GM18873 (cell line): Measurements from ENCODE around the gene ARID5B.

ENCODE experiments used
- ATAC-seq: cut with Tn5 transposase; IDR thresholded peaks from one replicate; pipeline ENCODE4 v1.9.1; 2021; ENCODE audit warnings: mild to moderate bottlenecking, moderate library complexity, moderate number of reproducible peaks; ENCODE audit not compliant: unreplicated experiment, low FRiP score

ARID5B gene

GRCh38 chr10:61887772-61888171 is 13.7 kb upstream of the ARID5B start:
- ATAC-seq: no peak

GRCh38 chr10:61888744-61889143 is 12.8 kb upstream of the ARID5B start:
- no peak for ATAC-seq

- ATAC-seq: no peak
These were observed 11.1 kb upstream of the ARID5B start for GRCh38 chr10:61890430-61890829.

GRCh38 chr10:61890881-61891409 is 10.6 kb upstream of the ARID5B start:
- no peak for ATAC-seq

- no peak for ATAC-seq
These were observed 9.5 kb upstream of the ARID5B start for GRCh38 chr10:61891906-61892585.

- ATAC-seq: no peak
These were observed 8.5 kb upstream of the ARID5B start for GRCh38 chr10:61892961-61893360.

GRCh38 chr10:61894133-61894532 is 7.4 kb upstream of the ARID5B start:
- ATAC-seq: no peak

GRCh38 chr10:61895898-61896600 is 5.5 kb upstream of the ARID5B start:
- no peak for ATAC-seq

GRCh38 chr10:61896854-61897661 is 4.4 kb upstream of the ARID5B start:
- peak; percentile 65 for ATAC-seq

GRCh38 chr10:61897671-61898434 is 3.6 kb upstream of the ARID5B start:
- no peak for ATAC-seq

GRCh38 chr10:61898435-61898778 is 3.1 kb upstream of the ARID5B start:
- ATAC-seq: no peak

- ATAC-seq: no peak
These were observed 2.4 kb upstream of the ARID5B start for GRCh38 chr10:61899069-61899531.

- ATAC-seq: no peak
These were observed 1.9 kb upstream of the ARID5B start for GRCh38 chr10:61899663-61899996.

- peak; percentile 38 for ATAC-seq
These were observed 1.3 kb upstream of the ARID5B start for GRCh38 chr10:61899997-61900828.

GRCh38 chr10:61901829-61902444 is 438 bp downstream of the ARID5B start:
- no peak for ATAC-seq

- ATAC-seq: no peak
These were observed 1.1 kb downstream of the ARID5B start for GRCh38 chr10:61902445-61903220.

- ATAC-seq: peak; percentile 46
These were observed 1.9 kb downstream of the ARID5B start for GRCh38 chr10:61903221-61903927.

GRCh38 chr10:61903928-61904344 is 2.4 kb downstream of the ARID5B start:
- no peak for ATAC-seq
